IPS-18a (cell line): ENCODE data around the gene AP2A1.

Experiments
- H3K27ac ChIP-seq: one replicate; pipeline ENCODE4 v1.5.1; 2013; ENCODE audit warnings: low read length
- H3K27me3 ChIP-seq: one replicate; pipeline ENCODE4 v1.6.1; 2013; ENCODE audit warnings: mild to moderate bottlenecking, low read length; ENCODE audit not compliant: control insufficient read depth, insufficient read depth
- H3K36me3 ChIP-seq: one replicate; pipeline ENCODE4 v1.6.1; 2013; ENCODE audit warnings: low read depth, low read length; ENCODE audit not compliant: control insufficient read depth
- H3K4me1 ChIP-seq: one replicate; pipeline ENCODE4 v1.6.1; 2013; ENCODE audit warnings: low read depth, low read length; ENCODE audit not compliant: control insufficient read depth
- H3K4me3 ChIP-seq: one replicate; pipeline ENCODE4 v1.5.1; 2013; ENCODE audit warnings: low read length
- H3K9ac ChIP-seq: one replicate; pipeline ENCODE4 v1.6.1; 2013; ENCODE audit warnings: mild to moderate bottlenecking, low read length, moderate library complexity
- H3K9me3 ChIP-seq: one replicate; pipeline ENCODE4 v1.6.1; 2013; ENCODE audit warnings: low read depth, low read length; ENCODE audit not compliant: control insufficient read depth

Gene AP2A1

GRCh38 chr19:49767381-49767780 is 580 bp downstream of the AP2A1 start:
- Histone ChIP-seq H3K27me3 (no peaks in the 10 kb centered on the region), H3K27ac (no peak overlapping the region), H3K9ac (peak overlapping the region; percentile 78), H3K36me3 (no peaks in the 10 kb centered on the region), H3K4me1 (no peaks in the 10 kb centered on the region), H3K4me3 (peak overlapping the region; percentile 92), H3K9me3 (no peaks in the 10 kb centered on the region)

- peak overlapping the region; percentile 78 for H3K9ac ChIP-seq
- no peak overlapping the region for H3K27ac ChIP-seq
- no peaks in the 10 kb centered on the region for H3K9me3 ChIP-seq
- no peaks in the 10 kb centered on the region for H3K36me3 ChIP-seq
- no peaks in the 10 kb centered on the region for H3K27me3 ChIP-seq
- H3K4me3 ChIP-seq: peak overlapping the region; percentile 92
- no peaks in the 10 kb centered on the region for H3K4me1 ChIP-seq
Measured at GRCh38 chr19:49767967-49768581, 1.3 kb downstream of the AP2A1 start.

- Histone ChIP-seq H3K27ac (no peak overlapping the region), H3K36me3 (no peaks in the 10 kb centered on the region), H3K9ac (no peak overlapping the region), H3K4me1 (no peaks in the 10 kb centered on the region), H3K4me3 (no peak overlapping the region), H3K27me3 (no peaks in the 10 kb centered on the region), H3K9me3 (no peaks in the 10 kb centered on the region)
Measured at GRCh38 chr19:49770529-49770928, 3.7 kb downstream of the AP2A1 start.

- no peak overlapping the region for H3K27ac ChIP-seq
- H3K4me1 ChIP-seq: no peaks in the 10 kb centered on the region
- H3K27me3 ChIP-seq: no peaks in the 10 kb centered on the region
- H3K9me3 ChIP-seq: no peaks in the 10 kb centered on the region
- no peaks in the 10 kb centered on the region for H3K36me3 ChIP-seq
- no peak overlapping the region for H3K4me3 ChIP-seq
- no peak overlapping the region for H3K9ac ChIP-seq
Measured at GRCh38 chr19:49771674-49772139, 4.9 kb downstream of the AP2A1 start.

GRCh38 chr19:49772850-49773432 is 6.1 kb downstream of the AP2A1 start:
- no peak overlapping the region for H3K4me3 ChIP-seq
- no peaks in the 10 kb centered on the region for H3K27me3 ChIP-seq
- H3K9me3 ChIP-seq: no peaks in the 10 kb centered on the region
- H3K36me3 ChIP-seq: no peaks in the 10 kb centered on the region
- no peaks in the 10 kb centered on the region for H3K4me1 ChIP-seq
- no peak overlapping the region for H3K27ac ChIP-seq
- H3K9ac ChIP-seq: no peak overlapping the region

- no peak overlapping the region for H3K27ac ChIP-seq
- no peaks in the 10 kb centered on the region for H3K36me3 ChIP-seq
- no peaks in the 10 kb centered on the region for H3K4me1 ChIP-seq
Measured at GRCh38 chr19:49773663-49774350, 7.0 kb downstream of the AP2A1 start.

GRCh38 chr19:49774969-49775368 is 8.2 kb downstream of the AP2A1 start:
- Histone ChIP-seq H3K27ac (no peak overlapping the region), H3K27me3 (no peaks in the 10 kb centered on the region), H3K9ac (no peak overlapping the region), H3K4me1 (no peaks in the 10 kb centered on the region), H3K9me3 (no peaks in the 10 kb centered on the region), H3K36me3 (no peaks in the 10 kb centered on the region), H3K4me3 (no peak overlapping the region)

More at GRCh38 chr19:49773663-49774350, 7.0 kb downstream of the AP2A1 start:
- no peaks in the 10 kb centered on the region for H3K27me3 ChIP-seq
- H3K9ac ChIP-seq: no peak overlapping the region
- H3K9me3 ChIP-seq: no peaks in the 10 kb centered on the region
- no peak overlapping the region for H3K4me3 ChIP-seq

- Histone ChIP-seq H3K27me3 (no peaks in the 10 kb centered on the region), H3K36me3 (no peaks in the 10 kb centered on the region), H3K27ac (no peak overlapping the region), H3K9ac (no peak overlapping the region), H3K9me3 (no peaks in the 10 kb centered on the region), H3K4me1 (no peaks in the 10 kb centered on the region), H3K4me3 (no peak overlapping the region)
Measured at GRCh38 chr19:49775742-49776370, 9.1 kb downstream of the AP2A1 start.

- Histone ChIP-seq H3K27ac (no peak overlapping the region), H3K4me3 (no peak overlapping the region), H3K9ac (no peak overlapping the region), H3K4me1 (no peaks in the 10 kb centered on the region), H3K9me3 (no peaks in the 10 kb centered on the region), H3K27me3 (no peaks in the 10 kb centered on the region), H3K36me3 (no peaks in the 10 kb centered on the region)
Measured at GRCh38 chr19:49776371-49776764, 9.6 kb downstream of the AP2A1 start.

GRCh38 chr19:49779731-49780555 is 13.1 kb downstream of the AP2A1 start:
- Histone ChIP-seq H3K4me1 (no peaks in the 10 kb centered on the region), H3K27me3 (no peaks in the 10 kb centered on the region), H3K9me3 (no peaks in the 10 kb centered on the region), H3K36me3 (peaks cover 16% of the 10 kb centered on the region), H3K9ac (no peak overlapping the region), H3K4me3 (no peak overlapping the region), H3K27ac (no peak overlapping the region)

- Histone ChIP-seq H3K4me3 (no peak overlapping the region), H3K36me3 (peaks cover 16% of the 10 kb centered on the region), H3K27ac (no peak overlapping the region), H3K9ac (no peak overlapping the region), H3K9me3 (no peaks in the 10 kb centered on the region), H3K27me3 (no peaks in the 10 kb centered on the region), H3K4me1 (no peaks in the 10 kb centered on the region)
Measured at GRCh38 chr19:49780861-49781260, 14.1 kb downstream of the AP2A1 start.
